Measurements from ENCODE around the gene GYS1. TPM values are rescaled to one million over a fixed set of nuclear protein-coding genes. Genes with fewer than 3 reads are reported as not detected.
A peak's percentile ranks its signal among the peaks of the same experiment; 100 is the strongest.

The GYS1 gene
- total RNA-seq, 1 donor from 2014 or later, result 62.1 TPM

DNA sequence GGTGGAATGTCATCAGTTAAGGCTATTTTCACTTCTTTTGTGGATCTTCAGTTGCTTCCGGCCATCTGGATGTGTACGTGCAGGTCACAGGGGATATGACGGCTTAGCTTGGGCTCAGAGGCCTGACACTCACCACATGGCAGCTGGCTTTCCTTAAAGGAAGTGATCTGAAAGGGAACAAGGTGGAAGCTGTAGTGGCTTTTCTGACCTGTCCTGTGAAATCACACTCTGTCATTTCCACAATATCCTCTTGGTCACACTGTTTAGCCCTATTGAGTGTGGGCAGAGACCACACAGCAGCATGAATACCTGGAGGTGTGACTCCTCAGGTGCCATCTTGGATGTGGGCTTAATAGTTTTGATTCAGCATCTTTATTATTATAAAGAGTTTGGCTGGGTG is 43.0 kb downstream of the GYS1 start:
- H3K4me3 Mint-ChIP-seq, result no peak overlapping the region
- no peaks in the 10 kb centered on the region for H3K36me3 Mint-ChIP-seq
- no peak for DNase-seq (ENCODE audit: extremely low spot score, unreplicated experiment)
- H3K9me3 Mint-ChIP-seq, result no peaks in the 10 kb centered on the region
- peak overlapping the region; percentile 23 for H3K27ac Mint-ChIP-seq
- TF ChIP-seq, protein P1, sequence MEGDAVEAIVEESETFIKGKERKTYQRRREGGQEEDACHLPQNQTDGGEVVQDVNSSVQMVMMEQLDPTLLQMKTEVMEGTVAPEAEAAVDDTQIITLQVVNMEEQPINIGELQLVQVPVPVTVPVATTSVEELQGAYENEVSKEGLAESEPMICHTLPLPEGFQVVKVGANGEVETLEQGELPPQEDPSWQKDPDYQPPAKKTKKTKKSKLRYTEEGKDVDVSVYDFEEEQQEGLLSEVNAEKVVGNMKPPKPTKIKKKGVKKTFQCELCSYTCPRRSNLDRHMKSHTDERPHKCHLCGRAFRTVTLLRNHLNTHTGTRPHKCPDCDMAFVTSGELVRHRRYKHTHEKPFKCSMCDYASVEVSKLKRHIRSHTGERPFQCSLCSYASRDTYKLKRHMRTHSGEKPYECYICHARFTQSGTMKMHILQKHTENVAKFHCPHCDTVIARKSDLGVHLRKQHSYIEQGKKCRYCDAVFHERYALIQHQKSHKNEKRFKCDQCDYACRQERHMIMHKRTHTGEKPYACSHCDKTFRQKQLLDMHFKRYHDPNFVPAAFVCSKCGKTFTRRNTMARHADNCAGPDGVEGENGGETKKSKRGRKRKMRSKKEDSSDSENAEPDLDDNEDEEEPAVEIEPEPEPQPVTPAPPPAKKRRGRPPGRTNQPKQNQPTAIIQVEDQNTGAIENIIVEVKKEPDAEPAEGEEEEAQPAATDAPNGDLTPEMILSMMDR (conservative IDR thresholded peaks at IDR 0.05), result no peak
- H3K4me1 Mint-ChIP-seq (ENCODE audit: unreplicated experiment), result peaks cover 4% of the 10 kb centered on the region
- H3K27me3 Mint-ChIP-seq, result no peaks in the 10 kb centered on the region

DNA sequence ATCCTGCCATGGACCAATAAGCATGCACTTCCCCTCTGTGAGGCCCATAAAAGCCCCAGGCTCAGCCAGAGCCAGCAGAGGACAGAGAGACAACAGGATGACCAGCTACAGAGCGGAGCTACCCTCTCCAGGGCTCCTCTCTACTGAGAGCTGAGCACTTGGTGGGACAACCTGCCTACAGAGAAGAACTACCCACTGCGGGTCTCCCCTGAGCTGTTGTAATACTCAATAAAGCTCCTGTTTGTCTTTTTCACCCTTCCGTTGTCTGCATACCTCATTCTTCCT is 45.9 kb downstream of the GYS1 start:
- no peak for DNase-seq (ENCODE audit: extremely low spot score, unreplicated experiment)
- Mint-ChIP-seq H3K4me1 (ENCODE audit: unreplicated experiment) (no peaks in the 10 kb centered on the region), H3K27ac (no peak overlapping the region), H3K36me3 (no peaks in the 10 kb centered on the region), H3K4me3 (no peak overlapping the region), H3K27me3 (no peaks in the 10 kb centered on the region), H3K9me3 (no peaks in the 10 kb centered on the region)
- TF ChIP-seq, protein P1 (conservative IDR thresholded peaks at IDR 0.05), result no peak

DNA sequence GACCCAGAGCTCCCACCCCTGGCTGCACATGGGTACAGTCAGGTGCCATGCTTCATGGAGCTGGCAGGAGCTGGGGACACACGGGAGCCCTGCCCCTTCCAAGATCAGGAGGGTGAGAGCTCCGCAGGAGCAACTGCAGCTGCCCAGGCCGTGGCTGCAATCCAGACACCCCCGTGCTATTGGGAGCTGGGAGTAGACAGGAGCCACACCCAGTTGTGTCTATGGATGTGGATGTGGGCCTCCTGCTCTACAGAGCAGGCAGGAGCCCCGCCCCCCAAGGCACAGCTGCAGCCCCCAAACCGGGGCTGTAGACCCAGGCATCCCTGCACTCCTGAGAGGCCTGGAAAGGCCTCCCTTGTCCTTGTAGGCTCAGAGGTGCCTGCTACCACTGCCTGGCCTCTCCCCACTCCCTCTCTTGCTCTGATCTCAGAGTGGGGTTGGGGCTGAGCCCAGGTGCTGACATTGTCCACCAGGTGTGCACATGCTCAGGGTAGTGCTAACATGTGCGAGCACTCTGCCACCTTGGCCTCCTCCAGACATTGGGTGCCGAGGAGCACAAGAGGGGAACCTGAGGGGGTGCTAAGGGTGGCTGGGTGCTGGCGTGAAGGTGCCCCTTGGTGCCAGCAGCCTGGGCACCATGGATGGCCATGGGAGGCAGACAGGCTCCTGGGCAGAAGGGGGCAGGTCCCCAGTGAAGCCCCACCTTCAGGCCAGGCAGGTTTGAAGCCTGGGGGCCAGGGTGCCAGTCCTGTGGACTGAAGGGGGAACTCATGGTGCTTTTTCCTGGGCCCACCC is 46.4 kb downstream of the GYS1 start:
- Mint-ChIP-seq H3K4me1 (ENCODE audit: unreplicated experiment) (no peaks in the 10 kb centered on the region), H3K4me3 (no peak overlapping the region), H3K27ac (no peak overlapping the region), H3K27me3 (no peaks in the 10 kb centered on the region), H3K9me3 (no peaks in the 10 kb centered on the region), H3K36me3 (no peaks in the 10 kb centered on the region)
- no peak for DNase-seq (ENCODE audit: extremely low spot score, unreplicated experiment)
- TF ChIP-seq, protein P1 (conservative IDR thresholded peaks at IDR 0.05), result no peak

DNA sequence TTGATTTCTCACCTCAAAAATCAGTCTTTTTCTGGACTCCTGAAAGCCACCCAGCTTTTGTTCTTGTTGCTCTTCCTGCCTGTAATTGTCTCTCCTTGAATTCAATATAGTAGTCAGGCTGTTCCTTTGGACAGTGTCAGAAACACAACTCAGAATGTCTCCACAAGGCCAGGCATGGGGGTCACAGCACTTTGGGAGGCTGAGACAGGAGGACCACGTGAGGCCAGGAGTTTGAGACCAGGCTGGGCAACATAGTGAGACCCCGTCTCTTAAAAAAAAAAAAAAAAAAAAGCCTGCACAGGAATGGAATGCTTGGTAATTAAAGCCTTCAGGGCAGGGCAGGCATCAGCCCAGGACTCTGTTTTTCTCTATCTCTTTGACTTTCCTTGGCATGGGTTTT is 47.3 kb downstream of the GYS1 start:
- H3K9me3 Mint-ChIP-seq, result no peaks in the 10 kb centered on the region
- no peaks in the 10 kb centered on the region for H3K36me3 Mint-ChIP-seq
- no peak overlapping the region for H3K27ac Mint-ChIP-seq
- no peaks in the 10 kb centered on the region for H3K27me3 Mint-ChIP-seq
- H3K4me3 Mint-ChIP-seq, result no peak overlapping the region
- no peaks in the 10 kb centered on the region for H3K4me1 Mint-ChIP-seq (ENCODE audit: unreplicated experiment)
- TF ChIP-seq, protein P1 (conservative IDR thresholded peaks at IDR 0.05), result no peak
- no peak for DNase-seq (ENCODE audit: extremely low spot score, unreplicated experiment)

DNA sequence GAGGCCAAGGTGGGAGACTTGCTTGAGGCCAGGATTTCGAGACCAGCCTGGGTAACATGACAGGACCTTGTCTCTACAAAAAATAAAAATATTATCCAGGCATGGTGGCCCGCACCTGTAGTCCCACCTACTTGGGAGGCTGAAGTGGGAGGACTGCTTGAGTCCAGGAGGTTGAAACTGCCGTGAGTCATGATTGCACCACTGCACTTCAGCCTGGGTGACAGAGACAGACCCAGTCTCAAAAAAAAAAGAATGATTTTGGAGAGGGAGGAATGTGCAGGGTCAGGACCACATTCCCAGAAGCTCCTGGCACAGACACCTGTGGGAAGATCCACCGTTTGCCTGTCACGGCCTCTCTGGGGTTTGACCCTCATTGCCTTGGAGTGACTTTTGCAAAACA is 47.7 kb downstream of the GYS1 start:
- Mint-ChIP-seq H3K27me3 (no peaks in the 10 kb centered on the region), H3K27ac (no peak overlapping the region), H3K4me3 (no peak overlapping the region), H3K36me3 (no peaks in the 10 kb centered on the region), H3K4me1 (ENCODE audit: unreplicated experiment) (no peaks in the 10 kb centered on the region), H3K9me3 (no peaks in the 10 kb centered on the region)
- TF ChIP-seq, protein P1 (conservative IDR thresholded peaks at IDR 0.05), result no peak
- DNase-seq (ENCODE audit: extremely low spot score, unreplicated experiment), result no peak

Measured in type B pancreatic cell (in vitro differentiated cells).